AG04449 (cell line): Measurements from ENCODE around the gene HK2.

Experiments
- CTCF ChIA-PET: fragments of 350-600 bp; formaldehyde crosslinking; extraction: SDS; loops from one replicate; lab custom pipeline; 2021; ENCODE audit warnings: antibody characterized with exemption; lab: Yijun Ruan, JAX
- POLR2A ChIA-PET: fragments of 400-600, 350-600 bp; formaldehyde crosslinking; extraction: SDS; loops from one replicate; lab custom pipeline; 2020; ENCODE audit warnings: antibody characterized with exemption, inconsistent platforms; lab: Yijun Ruan, JAX
- DNase-seq: peaks from one replicate; pipeline ENCODE4 v3.0.0-alpha.2; 2010; ENCODE audit warnings: low read depth, low spot score
- H3K4me3 ChIP-seq: 2 replicates; pipeline ENCODE4 v1.5.1; 2011; ENCODE audit warnings: low read depth, mild to moderate bottlenecking, control low read depth, low read length
- TF ChIP-seq, protein P1 (sequence below): IDR thresholded peaks from one replicate; pipeline ENCODE4 v1.5.1; 2011; ENCODE audit warnings: mild to moderate bottlenecking, moderate library complexity, low read length, control low read depth, inconsistent platforms; ENCODE audit not compliant: insufficient read depth; ENCODE audit errors: missing control alignments

HK2 gene

DNA sequence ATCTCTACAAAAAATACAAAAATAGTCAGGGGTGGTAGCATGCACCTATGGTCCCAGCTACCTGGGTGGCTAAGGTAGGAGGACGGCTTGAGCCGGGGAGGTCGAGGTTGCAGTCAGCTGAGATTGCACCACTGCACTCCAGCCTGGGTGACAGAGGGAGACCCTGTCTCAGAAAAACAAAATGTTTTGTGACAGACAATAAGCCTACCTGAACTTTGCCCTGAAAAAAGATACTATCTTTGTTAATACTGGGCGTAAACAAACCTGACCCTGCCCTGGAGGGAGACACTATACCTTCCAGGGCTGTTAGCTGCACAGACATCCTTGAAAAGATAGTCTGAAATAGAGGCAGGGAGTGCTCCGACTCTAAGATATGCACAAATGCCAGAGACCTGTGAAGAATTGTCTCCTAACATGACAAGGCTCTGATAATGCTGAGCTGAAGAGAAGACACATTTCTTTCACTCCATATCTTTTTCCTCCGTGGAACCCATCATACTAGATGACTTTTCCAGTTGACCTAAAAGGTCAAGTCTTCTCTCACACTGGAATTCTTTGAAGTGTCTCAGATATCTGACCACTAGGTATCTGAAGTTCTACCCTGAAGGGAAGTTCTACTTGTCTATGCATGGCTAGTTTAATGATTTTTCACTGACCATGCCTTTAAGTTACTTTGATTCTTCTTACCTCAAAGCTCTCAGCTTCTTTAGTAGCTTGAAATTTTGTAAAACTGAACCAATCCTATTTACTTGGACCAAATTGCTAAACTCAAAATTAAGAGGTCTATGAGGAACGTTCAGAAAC, 20.9 kb upstream of the HK2 start:
- ChIA-PET CTCF (interaction anchor here (1.1 to 2.9 kb wide), 3 partner anchors 10 to 12 kb away, joined by 3 to 9 read pairs (median 5); no protein-coding TSS in a partner anchor), POLR2A (no interaction called here)
- TF ChIP-seq, protein P1, sequence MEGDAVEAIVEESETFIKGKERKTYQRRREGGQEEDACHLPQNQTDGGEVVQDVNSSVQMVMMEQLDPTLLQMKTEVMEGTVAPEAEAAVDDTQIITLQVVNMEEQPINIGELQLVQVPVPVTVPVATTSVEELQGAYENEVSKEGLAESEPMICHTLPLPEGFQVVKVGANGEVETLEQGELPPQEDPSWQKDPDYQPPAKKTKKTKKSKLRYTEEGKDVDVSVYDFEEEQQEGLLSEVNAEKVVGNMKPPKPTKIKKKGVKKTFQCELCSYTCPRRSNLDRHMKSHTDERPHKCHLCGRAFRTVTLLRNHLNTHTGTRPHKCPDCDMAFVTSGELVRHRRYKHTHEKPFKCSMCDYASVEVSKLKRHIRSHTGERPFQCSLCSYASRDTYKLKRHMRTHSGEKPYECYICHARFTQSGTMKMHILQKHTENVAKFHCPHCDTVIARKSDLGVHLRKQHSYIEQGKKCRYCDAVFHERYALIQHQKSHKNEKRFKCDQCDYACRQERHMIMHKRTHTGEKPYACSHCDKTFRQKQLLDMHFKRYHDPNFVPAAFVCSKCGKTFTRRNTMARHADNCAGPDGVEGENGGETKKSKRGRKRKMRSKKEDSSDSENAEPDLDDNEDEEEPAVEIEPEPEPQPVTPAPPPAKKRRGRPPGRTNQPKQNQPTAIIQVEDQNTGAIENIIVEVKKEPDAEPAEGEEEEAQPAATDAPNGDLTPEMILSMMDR: no peak
- no peak overlapping the region for H3K4me3 ChIP-seq
- DNase-seq: no peak

DNA sequence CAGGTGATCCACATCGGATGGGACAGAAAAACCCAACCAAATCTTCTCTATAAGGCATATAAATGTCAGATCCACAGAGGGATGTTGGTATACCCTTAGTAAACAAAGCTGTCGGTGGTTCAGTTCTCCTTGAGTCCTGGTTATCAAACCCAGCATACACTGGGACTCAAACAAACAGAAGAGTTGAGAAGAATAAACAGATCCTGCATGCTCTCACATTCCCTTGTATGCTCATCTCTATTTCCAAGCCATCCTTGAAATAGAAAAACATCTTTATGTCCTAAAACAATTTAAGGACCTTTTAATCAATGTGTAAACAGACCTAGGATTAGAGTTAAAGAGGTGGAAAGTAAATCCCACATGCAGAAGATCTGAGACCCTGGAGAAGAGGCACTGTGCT, 19.8 kb upstream of the HK2 start:
- ChIA-PET CTCF (interaction anchor here (0.7 to 1.4 kb wide), 2 partner anchors 9 to 62 kb away, joined by 3 read pairs; no protein-coding TSS in a partner anchor), POLR2A (interaction anchor here (0.6 kb wide), 1 partner anchor 10 kb away, joined by 3 read pairs; no protein-coding TSS in a partner anchor)
- DNase-seq: no peak
- H3K4me3 ChIP-seq: no peak overlapping the region
- TF ChIP-seq, protein P1: no peak

DNA sequence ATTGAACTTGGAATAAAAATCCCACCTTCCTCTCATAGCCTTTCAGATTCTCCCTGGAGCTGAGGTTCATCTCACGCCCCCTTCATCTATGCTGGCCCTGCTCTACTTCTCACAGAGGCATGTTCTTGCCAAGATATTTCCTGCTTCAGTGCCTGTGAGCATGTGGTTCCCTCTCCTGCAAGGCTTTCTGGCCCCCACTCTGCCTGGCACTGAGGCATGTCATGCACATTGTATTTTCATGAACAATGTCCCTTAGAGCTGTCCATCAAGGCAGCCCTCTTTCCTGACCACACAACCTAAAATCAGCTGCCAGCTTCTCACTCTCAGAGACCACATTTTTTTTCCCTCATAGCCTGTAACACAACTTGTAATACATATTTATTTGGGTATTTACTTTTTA, 18.0 kb upstream of the HK2 start:
- no peak for DNase-seq
- ChIA-PET CTCF (interaction anchor here (1.5 kb wide), 1 partner anchor 9 kb away, joined by 5 read pairs; no protein-coding TSS in a partner anchor), POLR2A (no interaction called here)
- TF ChIP-seq, protein P1: no peak
- H3K4me3 ChIP-seq: no peak overlapping the region

DNA sequence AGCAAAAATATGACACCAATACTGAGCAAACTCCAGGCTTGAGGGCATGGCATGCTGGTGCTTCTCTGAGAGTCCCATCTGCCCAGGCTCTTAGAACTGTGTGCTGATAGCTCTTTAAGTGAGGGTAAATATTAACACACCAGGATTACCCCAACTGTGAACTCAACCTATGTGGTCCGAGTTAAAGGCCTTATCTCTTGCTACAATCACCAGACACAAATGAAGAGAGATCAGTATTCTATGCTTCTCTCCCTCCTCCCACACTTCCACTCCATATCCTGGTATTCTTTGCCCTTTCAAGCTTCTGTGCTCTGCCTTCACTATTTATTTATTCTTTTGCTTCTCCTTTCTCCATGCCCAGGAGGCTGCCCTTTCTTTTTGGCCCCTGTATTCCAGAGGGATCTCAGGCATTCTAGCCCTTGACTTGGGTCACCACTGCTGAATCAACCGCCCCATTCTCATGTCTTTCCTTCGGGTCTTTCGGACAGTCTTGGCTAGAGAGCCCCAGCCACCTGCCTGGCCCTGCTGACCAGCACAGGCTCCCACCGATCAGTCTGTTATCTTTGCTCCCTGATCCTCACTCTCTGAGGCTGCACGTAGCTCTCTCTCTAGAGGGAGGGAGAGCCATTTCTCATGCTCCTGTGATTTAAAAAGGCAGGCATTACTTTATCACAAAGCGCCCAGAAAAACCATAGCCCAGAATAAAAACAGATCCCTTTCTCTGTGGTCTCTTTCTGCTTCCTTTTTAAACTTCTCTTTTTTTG, 17.2 kb upstream of the HK2 start:
- no peak for DNase-seq
- no peak overlapping the region for H3K4me3 ChIP-seq
- ChIA-PET POLR2A (no interaction called here), CTCF (interaction anchor here (1.5 to 1.8 kb wide), 2 partner anchors 9 to 125 kb away, joined by 3 to 5 read pairs; no protein-coding TSS in a partner anchor)
- TF ChIP-seq, protein P1: no peak

DNA sequence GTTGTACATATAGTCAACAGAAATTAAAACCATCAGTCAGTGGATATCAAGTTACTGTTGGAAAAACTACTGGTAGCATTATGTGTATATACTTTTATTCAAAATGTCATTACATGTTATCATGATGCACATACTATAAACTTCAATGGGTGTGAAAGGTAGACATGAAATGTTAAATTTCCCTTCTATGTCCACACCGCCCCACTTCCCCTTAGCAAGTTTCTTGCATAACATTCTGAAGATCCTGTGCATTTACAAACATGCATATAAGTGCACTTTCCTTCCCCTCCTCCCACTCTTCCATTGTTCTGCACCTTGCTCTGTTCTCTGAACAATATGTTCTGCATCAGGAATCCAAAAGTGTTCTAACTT, 16.6 kb upstream of the HK2 start:
- no peak for DNase-seq
- ChIA-PET CTCF (interaction anchor here (1.8 kb wide), 1 partner anchor 126 kb away, joined by 3 read pairs; no protein-coding TSS in a partner anchor), POLR2A (no interaction called here)
- TF ChIP-seq, protein P1: no peak
- H3K4me3 ChIP-seq: no peak overlapping the region

DNA sequence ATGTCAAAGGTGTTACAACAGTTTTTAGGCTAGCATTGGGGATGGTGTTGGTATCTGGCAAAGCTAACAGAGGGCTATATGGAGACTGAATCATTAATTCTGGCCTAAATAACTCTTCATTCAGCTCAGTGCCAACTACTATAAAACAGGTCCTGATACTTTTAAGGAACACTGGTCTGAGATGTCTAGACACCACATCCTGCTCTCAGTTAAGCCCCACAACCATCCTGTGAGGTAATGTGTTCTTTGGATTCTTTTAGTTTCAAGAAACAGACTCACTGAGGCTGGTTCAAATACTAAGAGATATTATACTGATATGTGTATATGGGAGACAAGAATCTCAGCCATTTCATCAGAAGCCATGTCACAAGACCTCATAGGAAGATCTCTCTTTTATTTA, 14.2 kb upstream of the HK2 start:
- TF ChIP-seq, protein P1: no peak
- CTCF ChIA-PET: no interaction called here
- no peak for DNase-seq
- no peak overlapping the region for H3K4me3 ChIP-seq
- POLR2A ChIA-PET: no interaction called here
